Measurements from ENCODE around the gene MZT2A.
A peak's percentile ranks its signal among the peaks of the same experiment; 100 is the strongest.
"Not testable (repeated sequence)": the region's sequence is repeated elsewhere in the genome, so short reads cannot be mapped to it uniquely, and the experiment has no call there.

The MZT2A gene
- 30.1 to 76.5 (median 44.4) reads per million in 3 experiments for total RNA-seq

DNA sequence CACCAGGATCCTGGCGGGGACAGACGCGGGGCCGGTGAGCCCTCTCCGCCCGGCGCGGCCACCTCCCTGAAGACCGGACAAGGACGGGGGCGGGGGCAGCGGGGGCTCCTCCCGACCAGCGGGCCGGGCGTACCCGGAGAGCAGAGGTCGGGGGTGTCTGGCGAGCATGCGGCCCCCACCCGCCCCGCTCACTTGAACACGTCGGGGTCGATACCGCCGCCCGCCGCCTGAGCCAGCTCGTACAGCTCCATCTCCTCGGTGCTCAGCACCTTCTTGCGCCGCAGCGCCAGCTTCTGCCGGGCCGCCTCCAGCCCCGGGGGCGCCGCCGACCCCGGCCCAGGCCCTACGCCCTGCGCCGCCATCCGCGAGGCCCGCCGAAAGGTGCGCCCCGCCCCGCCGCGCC, at the start of gene MZT2A:
TSS of gene MZT2A (minus strand) at position 383 of the 403 bp plus-strand sequence. CDS start at position 362, 21 bp downstream.
- DNase-seq = not testable (repeated sequence)

GRCh38 chr2:131538856-131539255, 46.7 kb upstream of the MZT2A start:
- not testable (repeated sequence) for DNase-seq

DNA sequence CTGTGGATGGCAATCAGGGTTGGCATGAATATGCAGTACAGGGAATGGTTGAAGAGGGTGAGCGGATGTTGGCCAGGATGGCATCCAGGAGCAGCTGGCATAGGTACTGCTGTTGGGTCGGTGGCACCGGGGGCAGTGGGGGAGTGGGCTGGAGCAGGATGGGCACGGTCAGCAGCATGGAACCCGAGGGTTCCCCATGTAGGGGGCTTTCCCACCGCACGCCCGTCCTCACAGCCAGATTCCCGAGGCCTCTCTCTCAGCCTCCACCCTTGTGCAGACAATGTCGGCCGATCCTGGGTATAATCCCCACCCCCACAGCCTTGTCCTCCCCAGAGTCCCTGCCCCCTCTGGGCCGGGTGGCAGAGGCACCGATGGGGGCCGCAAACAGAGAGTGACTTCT, 44.6 kb upstream of the MZT2A start:
- not testable (repeated sequence) for DNase-seq

- not testable (repeated sequence) for DNase-seq
Observed at GRCh38 chr2:131535951-131536826, 44.0 kb upstream of the MZT2A start.

DNA sequence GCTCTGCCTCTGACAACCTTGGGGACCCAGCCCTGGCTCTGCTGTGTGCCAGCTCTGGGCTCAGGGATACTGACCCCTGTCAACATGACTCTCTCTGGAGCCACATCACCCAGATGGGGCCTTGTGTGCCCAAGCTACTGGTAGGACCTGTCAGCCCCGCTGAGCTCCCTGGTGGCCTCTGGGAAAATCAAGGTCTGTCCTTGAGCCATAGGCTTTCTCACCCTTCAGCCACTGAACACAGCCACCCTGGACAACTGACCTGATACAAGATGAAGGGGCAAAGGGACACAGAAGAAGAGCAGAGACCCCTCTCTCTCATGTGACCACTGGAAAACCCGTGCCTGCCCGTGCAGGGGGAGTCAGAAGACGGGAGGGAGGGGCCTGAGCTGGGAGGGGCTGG, 43.3 kb upstream of the MZT2A start:
- no peak for DNase-seq

- not testable (repeated sequence) for DNase-seq
Observed at GRCh38 chr2:131534965-131535364, 42.8 kb upstream of the MZT2A start.

GRCh38 chr2:131534317-131534672, 42.1 kb upstream of the MZT2A start:
- DNase-seq = not testable (repeated sequence)

DNA sequence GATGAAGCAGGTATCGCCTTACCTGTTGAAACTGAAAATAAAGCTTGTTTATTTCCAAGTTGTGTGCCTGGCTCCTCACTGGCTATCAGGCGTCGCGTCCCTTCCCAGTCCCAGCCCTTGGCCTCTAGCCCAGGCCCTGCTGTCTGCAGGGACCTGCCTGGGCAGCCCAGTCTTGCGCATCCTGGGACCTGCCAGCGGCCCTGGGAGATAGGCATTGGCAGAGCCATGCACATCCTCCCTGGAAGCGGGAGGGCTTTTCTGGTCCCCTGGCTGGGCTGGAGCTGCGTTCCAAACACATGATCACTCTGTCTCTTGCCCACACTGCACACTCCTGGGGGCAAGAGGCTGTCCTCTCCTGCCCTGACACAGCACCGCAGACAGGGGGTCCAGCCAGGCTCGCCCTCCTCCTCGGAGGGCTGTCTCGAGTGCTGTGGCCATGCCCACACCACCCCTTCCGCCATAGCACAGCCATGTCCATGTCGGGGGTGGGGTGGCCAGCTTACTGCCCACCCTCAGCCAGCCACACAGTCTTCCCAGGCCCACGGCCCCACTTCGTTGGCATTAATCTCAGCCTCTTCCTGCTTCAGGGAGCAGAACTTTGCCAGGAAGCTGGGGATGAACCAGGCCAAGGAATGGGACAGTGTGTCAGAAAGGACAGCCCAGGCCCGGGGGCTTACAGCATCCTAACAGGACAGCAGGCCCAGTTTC, 41.6 kb upstream of the MZT2A start:
- not testable (repeated sequence) for DNase-seq

DNA sequence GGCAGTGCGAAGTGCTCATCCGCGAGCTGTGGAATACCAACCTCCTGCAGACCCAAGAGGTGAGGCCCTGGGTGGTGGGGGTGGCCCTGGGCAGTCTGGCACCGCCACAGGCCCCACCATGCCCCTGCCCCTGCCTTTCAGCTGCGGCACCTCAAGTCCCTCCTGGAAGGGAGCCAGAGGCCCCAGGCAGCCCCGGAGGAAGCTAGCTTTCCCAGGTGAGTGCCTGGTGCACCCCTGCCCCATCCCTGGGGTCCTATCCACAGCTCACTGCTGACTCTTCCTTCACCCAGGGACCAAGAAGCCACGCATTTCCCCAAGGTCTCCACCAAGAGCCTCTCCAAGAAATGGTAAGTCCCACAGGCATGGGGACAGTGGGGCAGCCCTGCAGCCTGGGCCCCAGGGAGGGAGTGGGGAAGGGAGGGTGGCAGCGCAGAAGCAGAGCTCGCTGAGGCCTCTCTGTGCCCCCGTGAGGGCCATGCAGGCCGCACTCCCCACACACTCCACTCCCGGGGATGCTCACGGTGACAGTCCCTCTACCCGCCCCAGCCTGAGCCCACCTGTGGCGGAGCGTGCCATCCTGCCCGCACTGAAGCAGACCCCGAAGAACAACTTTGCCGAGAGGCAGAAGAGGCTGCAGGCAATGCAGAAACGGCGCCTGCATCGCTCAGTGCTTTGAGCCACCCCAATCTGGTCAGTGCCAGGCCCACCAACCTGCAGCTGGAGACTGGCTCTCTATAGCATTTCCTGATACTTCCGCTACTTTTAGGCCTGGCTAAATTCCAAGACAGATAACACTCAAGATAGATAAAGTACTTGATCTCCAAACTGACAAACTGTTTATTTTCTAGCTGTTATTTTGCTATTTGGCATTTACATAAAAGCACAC, 40.8 kb upstream of the MZT2A start:
- not testable (repeated sequence) for DNase-seq

DNA sequence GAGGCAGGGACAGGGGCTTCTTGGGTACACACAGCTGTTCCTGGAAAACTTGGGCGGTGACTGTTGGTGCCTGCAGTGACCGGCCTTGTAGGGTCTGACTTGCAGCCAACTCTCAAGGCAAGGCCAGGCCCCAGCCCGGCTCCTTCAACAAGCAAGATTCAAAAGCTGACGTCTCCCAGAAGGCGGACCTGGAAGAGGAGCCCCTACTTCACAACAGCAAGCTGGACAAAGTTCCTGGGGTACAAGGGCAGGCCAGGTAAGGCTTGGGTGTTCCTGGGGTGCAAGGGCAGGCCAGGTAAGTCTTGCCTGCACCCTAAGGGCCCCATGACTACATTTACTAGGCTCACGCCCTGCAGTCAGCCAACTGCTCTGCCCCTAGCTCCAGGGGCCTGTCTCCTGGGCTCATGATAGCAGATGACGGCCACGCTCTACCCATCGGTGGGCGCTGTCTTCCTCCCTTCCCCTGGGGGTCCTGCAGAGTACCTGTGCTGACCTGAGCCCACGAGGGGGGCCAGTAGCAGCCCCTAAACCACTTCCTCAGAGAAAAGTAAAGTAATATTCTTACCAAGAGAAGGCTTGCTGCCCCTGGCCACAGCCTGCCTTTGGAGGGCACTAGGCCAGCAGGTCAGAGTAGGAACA, 39.5 kb upstream of the MZT2A start:
- not testable (repeated sequence) for DNase-seq

- DNase-seq = not testable (repeated sequence)
Observed at GRCh38 chr2:131530626-131531344, 38.6 kb upstream of the MZT2A start.

DNA sequence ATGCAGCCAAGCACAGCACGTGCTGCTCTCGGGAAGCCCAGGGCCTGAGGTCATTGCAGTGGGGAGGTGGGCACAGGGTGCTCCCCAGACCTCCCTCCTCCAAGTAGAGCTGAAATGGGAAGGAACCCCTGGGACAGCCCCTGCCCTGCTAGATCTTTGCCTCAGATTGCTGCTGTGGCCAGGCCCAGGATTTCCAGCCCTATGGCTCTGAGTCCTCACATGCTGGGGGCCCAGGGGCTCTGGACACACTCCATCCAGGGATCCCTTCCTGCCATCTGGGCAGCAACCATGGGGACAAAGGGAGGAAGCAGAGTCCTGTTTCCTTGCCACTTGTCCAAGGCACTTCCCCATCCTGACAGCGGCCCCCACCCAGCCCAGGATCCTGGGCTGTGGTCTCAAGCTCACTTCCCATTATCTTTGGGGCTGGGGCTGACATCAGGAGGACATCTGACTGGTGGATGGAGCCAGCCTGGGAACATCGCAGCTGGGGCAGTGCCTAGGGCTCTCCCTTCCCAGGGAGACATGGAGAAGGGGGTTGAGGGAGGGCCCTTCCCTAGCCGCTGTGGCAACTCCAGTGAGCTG, 37.8 kb upstream of the MZT2A start:
- not testable (repeated sequence) for DNase-seq

DNA sequence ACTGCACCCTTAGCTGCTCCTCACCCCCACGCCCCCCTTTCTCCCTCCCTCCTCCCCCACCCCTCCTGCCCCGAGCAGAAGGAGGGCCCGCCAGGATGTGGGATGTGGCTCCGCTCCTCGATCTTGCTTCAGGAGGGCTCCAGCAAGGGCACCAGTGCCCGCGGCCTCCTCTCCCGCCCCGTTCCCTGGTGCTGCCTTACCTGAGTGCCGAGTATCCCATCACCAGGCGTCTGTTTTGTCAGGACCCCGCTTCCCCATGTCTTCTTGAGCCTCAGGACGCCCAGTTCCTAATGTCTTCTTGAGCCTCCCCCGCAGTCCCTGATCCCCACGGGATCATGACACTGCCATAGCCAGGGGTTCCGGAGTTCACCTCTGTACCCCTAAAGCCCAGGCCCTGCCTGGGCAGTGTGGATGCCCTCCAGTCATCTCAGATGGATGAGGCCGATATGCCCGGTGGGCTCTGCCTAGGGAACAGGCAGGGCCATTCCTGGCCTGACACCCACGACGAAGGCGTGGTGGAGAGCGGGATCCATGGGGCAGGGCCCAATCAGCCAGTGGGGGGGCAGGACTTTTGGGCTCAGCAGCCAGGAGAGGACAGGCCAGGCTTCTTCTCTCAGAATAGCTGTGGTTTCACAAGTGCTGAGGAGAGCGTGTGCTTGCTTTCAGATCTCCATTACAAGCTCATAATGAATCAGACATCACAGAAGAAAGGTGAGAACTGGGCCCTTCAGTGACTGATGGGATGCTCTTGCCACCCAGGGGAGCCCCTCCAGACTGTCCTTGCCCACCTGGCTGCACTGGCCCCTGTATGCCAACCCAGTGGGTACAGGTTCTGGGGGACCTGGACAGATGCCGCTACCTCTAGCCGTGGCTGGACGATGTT, 37.0 kb upstream of the MZT2A start:
- DNase-seq = not testable (repeated sequence)

GRCh38 chr2:131527131-131528001, 35.2 kb upstream of the MZT2A start, which contains the start of gene CCDC74A:
Gene CCDC74A, plus strand, starts transcription at chr2:131527888. Its CDS starts 83 bp downstream, at chr2:131527971.
- peak; percentile 82 for DNase-seq

DNA sequence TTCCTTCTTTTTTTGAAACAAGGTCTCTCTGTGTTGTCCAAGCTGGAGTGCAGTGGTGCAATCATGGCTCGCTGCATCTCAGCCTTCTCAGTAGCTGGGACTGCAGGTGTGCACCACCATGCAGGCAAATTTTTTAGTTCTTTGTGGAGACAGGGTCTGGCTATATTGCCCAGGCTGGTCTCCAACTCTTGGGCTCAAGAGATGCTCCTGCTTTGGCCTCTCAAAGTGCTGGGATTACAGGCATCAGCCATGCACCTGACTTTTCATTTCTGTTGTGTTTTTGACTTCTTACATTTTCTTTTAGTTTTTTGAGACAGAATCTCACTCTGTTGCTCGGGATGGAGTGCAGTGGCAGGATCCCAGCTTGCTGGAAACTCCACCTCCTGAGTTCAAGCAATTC, 33.1 kb upstream of the MZT2A start:
- DNase-seq = not testable (repeated sequence)

- no peak for DNase-seq
Observed at GRCh38 chr2:131521961-131522781, 30.0 kb upstream of the MZT2A start.

DNA sequence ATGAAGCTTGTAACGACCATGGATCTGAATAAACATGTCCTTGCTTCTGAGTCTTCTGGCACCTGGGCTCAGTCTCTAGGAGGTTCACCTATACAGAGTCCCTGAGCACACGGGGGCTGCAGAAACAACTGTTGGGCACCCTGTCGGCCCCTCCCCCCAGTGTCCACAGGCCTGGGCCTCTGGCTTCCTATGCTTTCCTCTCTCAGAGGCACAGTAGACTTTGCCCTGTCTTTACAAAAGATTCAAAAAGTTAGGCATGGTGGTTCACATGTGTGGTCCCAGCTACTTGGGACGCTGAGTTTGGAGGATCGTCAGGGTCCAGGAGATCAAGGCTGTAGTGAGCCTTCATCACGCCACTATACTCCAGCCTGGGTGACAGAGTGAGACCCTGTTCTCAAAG, 29.3 kb upstream of the MZT2A start:
- not testable (repeated sequence) for DNase-seq

DNA sequence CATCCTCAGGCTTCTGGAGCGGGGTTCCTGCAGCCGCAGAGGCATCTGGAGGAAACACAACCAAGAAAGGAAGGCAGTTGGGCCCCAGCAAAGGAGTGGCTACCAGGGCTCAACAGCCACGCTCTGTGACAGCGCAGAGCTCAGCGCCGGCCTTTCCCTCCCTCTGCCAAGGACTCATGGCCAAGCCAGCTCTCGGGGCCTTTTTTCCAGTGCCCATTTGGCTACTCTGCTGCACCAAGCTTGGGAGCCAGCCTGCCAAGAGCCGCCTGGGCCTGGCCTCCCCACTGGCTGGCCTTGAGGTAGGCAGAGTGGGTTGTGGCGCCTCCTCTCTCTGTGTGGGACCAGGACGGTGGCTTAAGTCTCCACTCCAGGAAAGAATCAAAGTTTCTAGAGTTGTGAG, 28.3 kb upstream of the MZT2A start:
- DNase-seq = no peak

All from central memory CD4-positive, alpha-beta T cell (primary cell).